NCI-H82 treated with DMSO at 0.1 percent for 48 hours (cell line): Measurements from ENCODE around the gene CLCNKA.
"Not testable (repeated sequence)": the region's sequence is repeated elsewhere in the genome, so short reads cannot be mapped to it uniquely, and the experiment has no call there.

Experiments used
- DNase-seq: peaks from one replicate; lab custom pipeline; 2025; ENCODE audit not compliant: unreplicated experiment; lab: John Stamatoyannopoulos, UW

The CLCNKA gene

GRCh38 chr1:16017076-16017460 lies 4.8 kb upstream of the CLCNKA start:
- no peak for DNase-seq

GRCh38 chr1:16017461-16018303 lies 4.2 kb upstream of the CLCNKA start, which contains the start of gene HSPB7:
Gene HSPB7, minus strand, starts transcription at chr1:16018043. Its CDS starts 80 bp downstream, at chr1:16017963.
- DNase-seq = no peak

GRCh38 chr1:16018308-16018707 lies 3.5 kb upstream of the CLCNKA start:
- DNase-seq = no peak

DNA sequence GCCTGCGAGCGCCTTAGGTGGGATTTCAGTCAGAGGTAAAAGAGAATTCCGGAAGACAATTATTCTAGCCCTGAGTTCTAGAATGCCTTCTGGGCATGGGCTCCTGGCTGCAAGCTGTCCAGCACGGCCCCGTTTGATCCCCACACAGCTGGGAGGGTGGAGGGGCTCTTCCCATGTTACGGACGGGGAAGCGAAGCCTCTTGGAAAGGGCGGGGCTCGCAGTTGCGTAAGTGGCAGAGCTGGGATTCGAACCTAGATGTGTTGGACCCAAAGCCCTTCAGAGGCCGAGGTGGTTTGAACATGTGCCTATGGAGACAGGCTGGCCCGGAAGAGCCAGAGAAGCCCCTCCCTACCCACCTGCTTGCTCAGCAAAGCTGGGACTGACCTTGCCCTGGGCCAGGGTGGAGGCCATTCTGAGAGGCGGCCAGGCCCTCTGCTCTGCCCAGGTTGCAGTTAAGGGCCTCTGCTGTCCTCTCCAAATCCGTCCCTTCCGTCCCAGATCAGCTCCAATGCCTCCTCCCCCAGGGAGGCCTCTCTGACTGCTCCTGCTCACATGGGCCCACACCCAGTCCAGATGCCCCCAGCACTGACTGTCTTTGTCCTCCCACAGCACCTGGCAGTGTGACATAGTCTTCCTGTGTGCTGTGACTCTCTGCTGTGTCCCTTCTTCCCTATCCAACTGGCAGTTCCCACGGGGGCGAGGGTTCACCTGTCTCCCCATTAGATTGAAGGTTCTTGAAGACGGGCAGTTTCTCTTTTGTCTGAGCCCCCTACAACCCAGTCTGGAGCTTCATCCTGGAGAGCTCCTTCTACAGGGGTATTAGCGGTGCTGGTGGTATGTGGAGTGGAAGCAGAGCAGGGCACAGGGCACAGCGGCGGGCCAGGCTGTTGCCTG lies 2.8 kb upstream of the CLCNKA start:
- DNase-seq = no peak

GRCh38 chr1:16019644-16020277 lies 2.1 kb upstream of the CLCNKA start:
- no peak for DNase-seq

DNA sequence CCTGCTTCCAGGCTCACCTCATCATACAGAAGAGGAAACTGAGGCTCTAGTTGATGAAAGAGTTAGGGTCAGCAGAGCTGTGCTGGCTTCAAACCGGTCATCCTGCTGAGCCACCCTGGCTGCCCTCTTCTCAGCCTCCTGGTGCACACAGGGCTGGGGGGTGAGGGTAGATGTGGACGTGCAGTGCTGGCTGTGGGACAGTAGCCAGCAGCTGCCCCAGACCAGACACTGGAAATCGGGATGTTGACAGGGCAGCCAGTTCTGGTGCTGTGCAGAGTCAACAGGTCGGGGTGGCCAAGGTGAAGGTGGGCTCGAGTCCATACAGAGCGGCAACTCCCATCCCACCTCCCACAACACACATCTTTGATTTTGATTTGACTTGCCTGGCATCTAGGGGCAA lies 1.5 kb upstream of the CLCNKA start:
- no peak for DNase-seq

DNA sequence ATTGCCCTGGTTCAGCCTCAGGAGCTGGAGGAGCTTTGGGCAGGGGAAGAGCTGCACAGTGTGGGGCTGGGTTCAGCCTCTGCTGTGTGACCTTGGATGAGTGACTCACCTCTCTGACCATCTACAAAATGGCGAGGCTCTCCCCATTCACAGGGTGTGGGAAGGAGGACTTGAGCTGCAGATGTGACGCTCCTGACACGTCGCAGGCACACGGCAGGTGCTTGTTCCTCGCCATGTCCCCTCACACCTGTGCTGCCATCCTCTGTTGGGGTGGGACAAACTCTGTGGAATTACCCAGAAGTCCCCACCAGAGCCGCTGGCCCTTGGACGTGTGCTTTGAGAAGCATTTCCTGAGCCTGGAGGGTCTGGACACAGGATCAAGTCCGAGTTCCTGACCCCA lies 958 bp upstream of the CLCNKA start:
- DNase-seq = not testable (repeated sequence)

DNA sequence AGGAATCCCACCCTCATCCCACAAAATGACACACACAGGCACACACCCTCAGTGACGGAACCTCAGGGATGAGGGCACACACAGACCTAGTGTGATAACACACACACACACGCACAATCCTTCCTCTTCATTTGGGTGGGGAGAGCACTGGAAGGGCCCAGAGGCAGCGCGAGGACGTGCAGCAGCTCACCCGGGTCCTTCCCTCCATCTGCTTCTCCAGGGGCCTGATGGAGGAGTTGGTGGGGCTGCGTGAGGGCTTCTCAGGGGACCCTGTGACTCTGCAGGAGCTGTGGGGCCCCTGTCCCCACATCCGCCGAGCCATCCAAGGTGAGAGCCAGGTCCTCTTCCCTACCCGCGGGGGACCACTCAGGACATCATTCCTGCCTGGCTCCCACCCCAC lies 557 bp downstream of the CLCNKA start:
- no peak for DNase-seq

DNA sequence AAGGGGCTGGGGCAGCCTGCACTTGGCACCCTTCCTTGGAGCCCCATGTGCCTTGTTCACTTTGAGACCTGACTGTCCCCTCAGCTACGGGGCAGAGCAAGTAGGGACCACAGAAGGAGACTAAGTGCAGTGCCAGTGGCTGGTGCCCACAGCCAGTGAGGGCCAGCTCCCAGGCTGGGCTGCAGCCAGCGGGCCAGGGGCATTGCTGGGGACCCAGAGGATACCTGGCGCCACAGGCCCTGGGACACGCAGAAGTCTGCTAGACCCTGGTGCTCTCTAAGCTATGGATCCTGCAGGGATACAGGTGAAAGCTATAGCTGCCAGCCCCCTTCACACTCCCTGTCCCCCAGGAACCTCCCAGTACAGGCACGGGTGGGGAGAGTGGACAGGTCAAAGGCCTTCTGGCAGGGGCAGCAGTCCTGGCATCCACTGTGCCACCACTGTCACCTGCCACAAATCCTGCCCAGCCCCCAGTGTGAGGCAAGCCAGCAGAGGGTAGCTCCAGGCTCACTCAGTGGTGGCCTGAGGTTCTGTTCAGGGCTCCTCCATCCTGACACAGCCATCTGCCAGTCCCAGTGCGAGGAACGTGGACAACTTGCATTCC lies 1.3 kb downstream of the CLCNKA start:
- DNase-seq = no peak

GRCh38 chr1:16026302-16026701 lies 4.5 kb downstream of the CLCNKA start:
- DNase-seq = not testable (repeated sequence)

DNA sequence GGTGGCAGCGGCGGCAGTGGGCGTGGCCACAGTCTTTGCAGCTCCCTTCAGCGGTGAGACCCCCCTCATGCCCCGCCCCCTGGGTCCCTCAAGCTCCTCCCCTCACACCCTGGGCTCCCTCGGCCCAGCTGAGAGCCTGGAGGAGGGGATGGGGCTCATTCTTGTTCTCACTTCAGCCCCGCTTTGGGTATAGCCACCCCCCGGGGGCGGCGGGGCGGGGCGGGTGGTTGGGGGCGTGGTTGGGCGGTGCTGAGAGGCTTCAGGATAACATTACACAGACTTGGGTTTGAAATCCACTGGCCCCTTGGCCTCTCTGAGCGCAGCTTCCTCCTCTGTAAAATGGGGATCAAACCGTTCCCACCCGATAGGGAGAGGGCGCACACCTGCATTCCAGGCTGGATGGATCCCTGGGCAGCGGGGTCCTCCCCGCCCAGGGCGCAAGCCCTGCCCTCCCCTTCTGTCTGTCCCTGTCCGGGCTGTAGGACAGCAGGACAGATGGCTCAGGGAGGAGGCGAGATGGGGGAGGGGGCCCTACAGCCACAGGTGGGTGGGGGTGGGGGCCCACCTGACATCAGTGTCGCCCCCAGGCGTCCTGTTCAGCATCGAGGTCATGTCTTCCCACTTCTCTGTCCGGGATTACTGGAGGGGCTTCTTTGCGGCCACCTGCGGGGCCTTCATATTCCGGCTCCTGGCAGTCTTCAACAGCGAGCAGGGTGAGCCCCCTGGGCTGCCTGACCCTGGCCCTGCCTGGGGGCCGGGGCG lies 5.1 kb downstream of the CLCNKA start:
- peak; percentile 30 for DNase-seq

DNA sequence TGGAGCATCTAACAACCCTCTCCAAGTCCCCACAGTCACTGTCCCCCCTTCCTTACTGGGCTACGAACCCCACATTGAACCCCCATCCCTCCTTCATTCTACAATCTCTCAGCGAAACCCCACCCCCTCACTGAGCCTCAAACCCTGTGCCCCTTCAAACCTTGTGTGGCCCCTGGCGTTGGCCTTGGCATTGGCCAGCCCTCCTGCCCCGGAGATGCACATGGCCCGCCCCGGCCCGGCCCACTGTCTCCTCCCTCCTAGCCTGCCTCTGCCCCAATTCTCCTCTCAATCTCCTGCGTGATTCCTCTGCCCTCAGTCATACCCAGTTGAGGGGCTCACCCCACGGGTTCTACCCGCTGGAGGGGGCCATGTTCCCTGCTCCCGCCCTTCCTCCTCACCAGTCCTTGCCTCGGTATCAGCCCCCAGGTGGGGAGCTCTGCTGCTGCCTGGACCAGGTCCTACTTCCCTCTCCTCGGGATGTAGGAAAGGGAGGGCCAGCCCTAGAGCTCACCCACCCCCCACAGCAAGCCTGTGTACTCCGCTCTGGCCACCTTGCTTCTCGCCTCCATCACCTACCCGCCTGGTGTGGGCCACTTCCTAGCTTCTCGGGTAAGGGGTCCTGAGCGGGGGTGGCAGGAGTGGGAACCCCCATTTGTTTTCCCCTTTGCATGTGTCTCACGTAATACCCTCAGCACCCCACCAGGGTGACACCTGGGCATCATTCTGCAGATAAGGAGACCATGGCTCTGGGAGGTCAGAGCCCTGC lies 6.6 kb downstream of the CLCNKA start:
- no peak for DNase-seq

DNA sequence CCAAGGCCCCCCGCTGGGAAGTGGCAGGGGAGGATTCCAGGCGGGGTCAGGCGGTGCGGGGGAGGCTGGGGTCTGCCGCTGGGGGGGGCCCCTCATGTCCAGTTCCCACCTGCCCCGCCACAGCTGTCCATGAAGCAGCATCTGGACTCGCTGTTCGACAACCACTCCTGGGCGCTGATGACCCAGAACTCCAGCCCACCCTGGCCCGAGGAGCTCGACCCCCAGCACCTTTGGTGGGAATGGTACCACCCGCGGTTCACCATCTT lies 7.1 kb downstream of the CLCNKA start:
- DNase-seq = not testable (repeated sequence)

- DNase-seq = no peak
Measured at GRCh38 chr1:16029288-16029687, 7.5 kb downstream of the CLCNKA start.

DNA sequence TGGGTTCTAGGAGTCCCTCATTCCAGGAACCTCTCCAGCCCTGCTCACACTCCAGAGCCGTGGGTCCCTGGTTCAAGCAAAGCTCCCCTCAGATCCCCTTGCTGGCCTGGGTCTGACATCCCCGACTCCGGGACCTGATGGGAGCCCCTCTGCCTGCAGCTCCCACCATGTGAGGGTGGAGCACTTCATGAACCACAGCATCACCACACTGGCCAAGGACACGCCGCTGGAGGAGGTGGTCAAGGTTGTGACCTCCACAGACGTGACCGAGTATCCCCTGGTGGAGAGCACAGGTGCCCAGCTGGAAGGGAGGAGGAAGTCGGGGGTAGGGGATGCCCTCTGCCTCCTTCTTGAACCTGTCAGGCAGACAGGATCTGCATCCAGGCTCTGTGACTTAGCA lies 9.7 kb downstream of the CLCNKA start:
- no peak for DNase-seq

DNA sequence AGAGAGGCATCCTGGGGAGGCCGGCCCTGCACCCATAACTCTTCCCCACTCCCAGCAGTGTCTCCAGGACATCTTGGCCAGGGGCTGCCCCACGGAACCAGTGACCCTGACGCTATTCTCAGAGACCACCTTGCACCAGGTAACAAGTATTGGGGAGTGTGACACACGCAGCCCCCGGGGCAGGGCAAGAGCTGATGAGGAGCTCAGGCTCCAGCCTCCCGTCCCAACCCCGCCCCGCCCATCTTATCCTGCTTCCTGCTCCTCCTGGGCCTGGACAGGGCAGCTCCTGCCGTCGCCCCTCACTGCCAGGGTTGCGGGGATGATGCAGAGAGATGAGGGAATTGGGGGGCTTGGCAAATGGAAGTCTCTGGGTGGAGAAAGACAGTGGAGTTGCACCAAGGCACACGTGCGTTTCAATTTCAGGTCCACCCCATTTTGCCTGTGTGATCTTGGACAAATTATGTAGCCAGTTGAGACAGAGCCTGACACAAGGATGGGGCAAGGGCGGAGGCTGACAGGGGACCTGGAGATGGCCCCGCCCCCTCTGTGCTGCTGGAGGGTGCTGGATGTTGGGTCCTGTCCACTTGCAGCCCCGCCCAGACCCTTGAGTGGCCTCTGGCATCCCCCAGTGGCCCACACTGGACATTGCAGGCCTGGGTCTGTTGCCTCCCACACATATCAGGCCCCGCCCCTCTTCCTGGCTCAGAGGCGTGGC lies 10.7 kb downstream of the CLCNKA start:
- DNase-seq = peak; percentile 74

- DNase-seq = not testable (repeated sequence)
Measured at GRCh38 chr1:16033103-16033632, 11.3 kb downstream of the CLCNKA start.

GRCh38 chr1:16036461-16036860 lies 14.6 kb downstream of the CLCNKA start:
- DNase-seq = not testable (repeated sequence)

DNA sequence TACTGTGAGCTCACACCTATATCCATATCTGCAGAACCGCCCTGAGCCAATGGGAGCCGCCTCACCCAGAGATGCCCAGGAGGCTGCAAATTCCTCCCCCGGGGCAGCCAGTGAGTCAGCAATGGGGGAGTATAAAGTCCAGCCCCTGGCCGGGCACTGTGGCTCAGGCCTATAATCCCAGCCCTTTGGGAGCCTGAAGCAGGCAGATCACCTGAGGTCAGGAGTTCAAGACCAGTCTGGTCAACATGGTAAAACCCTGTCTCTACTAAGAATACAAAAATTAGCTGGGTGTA lies 16.7 kb downstream of the CLCNKA start:
- no peak for DNase-seq
